GM18520 (cell line): ENCODE results near the gene PHF5A.

ENCODE experiments used
- ATAC-seq: cut with Tn5 transposase; IDR thresholded peaks from one replicate; pipeline ENCODE4 v1.9.1; 2021; ENCODE audit not compliant: unreplicated experiment

PHF5A gene

GRCh38 chr22:41417622-41418390, 50.7 kb downstream of the PHF5A start:
- no peak for ATAC-seq

- no peak for ATAC-seq
Observed at GRCh38 chr22:41415554-41415953, 52.9 kb downstream of the PHF5A start.

- no peak for ATAC-seq
Observed at GRCh38 chr22:41411021-41411851, 57.3 kb downstream of the PHF5A start.

- no peak for ATAC-seq
Observed at GRCh38 chr22:41410311-41410751, 58.2 kb downstream of the PHF5A start.
